Body of pancreas (tissue), 4 donors: Measurements from ENCODE around the gene SSR4.

Experiments
- CTCF ChIP-seq, 7 experiments: fragments of 450-650 bp in 4 of 7; fragments of 200-600 bp in 3 of 7; sonication (generic) in 3 of 7; IDR thresholded peaks; one replicate each; pipeline ENCODE4 v1.5.1; 2016 to 2019; ENCODE audit warnings: antibody characterized with exemption in 7 of 7
- POLR2A ChIP-seq, 3 donors: fragments of 450-650 bp; IDR thresholded peaks; one replicate each; pipeline ENCODE4 v1.6.1; 2016; ENCODE audit warnings: antibody characterized with exemption in 3 of 3, mild to moderate bottlenecking in 2 of 3

DNA sequence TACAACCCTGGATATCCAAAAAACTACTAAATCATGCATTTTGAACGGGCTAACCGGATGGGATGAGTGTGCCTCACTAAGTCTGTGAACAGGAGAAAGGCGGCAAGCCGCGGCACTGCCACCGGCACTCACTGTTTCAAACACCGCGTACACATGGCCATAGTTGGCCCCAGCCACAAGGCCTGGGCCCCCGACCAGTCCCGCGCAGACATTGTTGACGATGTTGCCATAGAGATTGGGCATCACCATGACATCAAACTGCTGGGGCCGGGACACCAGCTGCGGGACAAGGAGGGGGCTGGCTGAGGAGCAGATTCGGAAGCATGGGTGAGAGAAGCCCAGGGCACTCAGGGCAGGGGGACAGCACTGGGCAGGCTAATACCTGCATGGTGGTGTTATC lies 7.8 kb upstream of the SSR4 start:
- TF ChIP-seq CTCF (IDR thresholded peaks at IDR 0.05) (no peak), POLR2A (IDR thresholded peaks at IDR 0.05) (no peak)
